Fibroblast of lung (primary cell): ENCODE data around the gene DENND1A.

Source experiments
- CTCF ChIP-seq, 2 donors: IDR thresholded peaks in 1 of 2; conservative IDR thresholded peaks in 1 of 2; 1 replicate in 1 of 2; 2 replicates in 1 of 2; pipeline ENCODE4 v1.5.1; 2011 to 2012; ENCODE audit warnings: low read length in 2 of 2, control low read depth in 1 of 2, inconsistent platforms in 1 of 2, low read depth in 1 of 2, mild to moderate bottlenecking in 1 of 2
- EZH2 ChIP-seq: IDR thresholded peaks from 2 replicates; pipeline ENCODE4 v1.5.1; 2012; ENCODE audit warnings: low read length, control low read depth, mild to moderate bottlenecking; ENCODE audit errors: missing control alignments

- TF ChIP-seq CTCF (conservative IDR thresholded peaks at IDR 0.05 in 1 of 2, IDR thresholded peaks at IDR 0.05 in 1 of 2; ENCODE audit: low read depth in 1 of 2, low read length in 2 of 2) (no peak), EZH2 (no peak)
Observed at GRCh38 chr9:123761905-123762605, 167.9 kb downstream of the DENND1A start.
